ENCODE measurements around the gene LDLRAD3. TPM values are rescaled to one million over a fixed set of nuclear protein-coding genes. Genes with fewer than 3 reads are reported as not detected.
"Not testable (repeated sequence)": the region's sequence is repeated elsewhere in the genome, so short reads cannot be mapped to it uniquely, and the experiment has no call there.

Gene LDLRAD3, protein sequence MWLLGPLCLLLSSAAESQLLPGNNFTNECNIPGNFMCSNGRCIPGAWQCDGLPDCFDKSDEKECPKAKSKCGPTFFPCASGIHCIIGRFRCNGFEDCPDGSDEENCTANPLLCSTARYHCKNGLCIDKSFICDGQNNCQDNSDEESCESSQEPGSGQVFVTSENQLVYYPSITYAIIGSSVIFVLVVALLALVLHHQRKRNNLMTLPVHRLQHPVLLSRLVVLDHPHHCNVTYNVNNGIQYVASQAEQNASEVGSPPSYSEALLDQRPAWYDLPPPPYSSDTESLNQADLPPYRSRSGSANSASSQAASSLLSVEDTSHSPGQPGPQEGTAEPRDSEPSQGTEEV
- 9.9 and 12.2 TPM in 2 replicates for total RNA-seq (2012; rRNA removed)

DNA sequence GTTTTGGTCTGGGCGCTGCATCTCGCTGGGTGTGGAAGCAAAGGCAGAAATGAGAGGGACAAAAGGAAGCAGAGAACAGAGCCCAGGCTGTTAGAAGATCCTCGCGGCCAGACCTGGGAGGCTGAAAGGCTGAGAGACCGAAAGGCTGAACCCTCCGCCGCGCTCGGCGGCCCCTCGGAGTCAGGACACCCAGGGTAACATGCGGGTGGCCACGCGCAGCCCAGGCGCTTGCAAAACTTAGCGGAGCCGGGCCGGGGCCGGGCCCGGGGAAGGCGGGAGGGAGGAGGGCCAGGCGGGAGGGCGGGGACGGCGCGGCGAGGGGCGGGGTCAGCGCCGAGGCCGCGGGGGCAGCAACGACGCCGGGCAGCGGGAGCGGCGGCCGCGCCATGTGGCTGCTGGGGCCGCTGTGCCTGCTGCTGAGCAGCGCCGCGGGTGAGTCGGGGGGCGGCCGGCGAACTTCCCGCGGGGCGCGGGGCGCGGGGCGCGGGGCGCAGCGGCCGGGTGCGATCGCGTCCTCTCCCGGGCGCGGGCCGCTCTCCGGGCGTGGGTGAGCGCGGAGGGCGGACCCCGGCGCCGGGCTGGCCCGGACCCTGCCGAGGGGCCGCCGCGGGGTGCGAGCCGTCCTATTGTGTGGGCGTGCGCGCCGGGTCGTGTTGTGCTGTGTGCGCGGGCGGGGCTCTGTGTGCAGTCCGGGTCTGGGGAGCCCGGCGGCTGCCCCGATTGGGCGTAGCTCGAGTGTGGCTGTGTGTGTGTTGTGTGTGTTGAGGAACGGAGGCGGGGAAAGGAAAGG is at the start of gene LDLRAD3:
Gene LDLRAD3, plus strand, starts transcription at position 350 of the 790 bp plus-strand sequence. Its CDS starts 37 bp downstream, at position 387.
- no peaks in the 10 kb centered on the region for H3K27me3 ChIP-seq (ENCODE audit: control insufficient read depth, insufficient read depth, low read length)
- H3K9me3 ChIP-seq (replicated peaks; ENCODE audit: low read length) = no peaks in the 10 kb centered on the region
- H3K9ac ChIP-seq (ENCODE audit: low read depth, low read length) = peak within 1 kb of the TSS; percentile 91
- no peaks in the 10 kb centered on the region for H3K36me3 ChIP-seq (ENCODE audit: insufficient read depth, low read length)
- H3K4me2 ChIP-seq (ENCODE audit: low read length) = peak within 1 kb of the TSS; percentile 99
- peaks cover 18% of the 10 kb centered on the region for H3K4me1 ChIP-seq (ENCODE audit: control insufficient read depth, insufficient read depth, low read length)
- peak within 1 kb of the TSS; percentile 92 for H3K4me3 ChIP-seq (ENCODE audit: low read length)

DNA sequence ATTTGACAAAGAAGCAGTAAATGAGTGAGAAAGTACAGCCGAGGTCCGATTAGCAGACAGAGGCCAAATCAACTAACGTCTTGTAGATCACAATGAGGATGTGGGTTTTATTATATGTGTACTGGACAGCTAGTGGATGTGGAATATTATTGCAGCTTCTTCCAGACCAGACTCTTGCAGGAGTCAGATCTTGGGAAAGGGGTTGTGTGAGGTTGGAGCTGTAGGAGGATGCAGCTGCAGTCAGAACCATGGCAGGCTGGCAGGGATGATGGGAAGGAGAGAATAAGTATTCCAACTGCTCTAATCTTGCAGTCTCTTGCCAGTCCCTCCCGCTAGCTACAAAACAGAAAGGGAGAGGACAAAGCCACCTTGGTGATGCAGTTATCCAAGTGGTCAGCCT is 46.8 kb upstream of the LDLRAD3 start:
- Histone ChIP-seq H3K36me3 (ENCODE audit: insufficient read depth, low read length) (no peaks in the 10 kb centered on the region), H3K9ac (ENCODE audit: low read depth, low read length) (no peak overlapping the region), H3K9me3 (replicated peaks; ENCODE audit: low read length) (no peaks in the 10 kb centered on the region), H3K27me3 (ENCODE audit: control insufficient read depth, insufficient read depth, low read length) (no peaks in the 10 kb centered on the region), H3K4me2 (ENCODE audit: low read length) (no peak overlapping the region), H3K4me1 (ENCODE audit: control insufficient read depth, insufficient read depth, low read length) (peaks cover 9% of the 10 kb centered on the region), H3K4me3 (ENCODE audit: low read length) (no peak overlapping the region)

DNA sequence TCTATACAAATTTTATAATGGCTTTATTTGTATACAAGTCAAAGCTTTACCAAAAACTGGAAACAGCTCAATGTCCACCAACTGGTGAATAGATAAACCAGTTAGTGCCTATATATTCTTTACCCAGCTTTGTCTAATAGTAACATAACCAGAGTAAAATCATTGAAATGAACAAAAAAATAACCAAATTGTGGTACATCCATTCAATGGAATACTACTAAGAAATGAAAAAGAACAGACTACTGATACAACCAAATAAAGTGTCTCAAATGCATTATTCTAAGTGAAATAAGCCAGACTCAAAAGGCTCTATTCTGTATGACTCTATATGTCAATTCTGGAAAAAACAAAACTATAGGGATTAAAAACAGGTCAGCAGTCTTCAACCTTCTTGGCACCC is 40.9 kb upstream of the LDLRAD3 start:
- Histone ChIP-seq H3K9ac (ENCODE audit: low read depth, low read length) (no peak overlapping the region), H3K4me3 (ENCODE audit: low read length) (no peak overlapping the region), H3K36me3 (ENCODE audit: insufficient read depth, low read length) (no peaks in the 10 kb centered on the region), H3K4me2 (ENCODE audit: low read length) (no peak overlapping the region), H3K27me3 (ENCODE audit: control insufficient read depth, insufficient read depth, low read length) (no peaks in the 10 kb centered on the region), H3K9me3 (replicated peaks; ENCODE audit: low read length) (peaks cover 4% of the 10 kb centered on the region), H3K4me1 (ENCODE audit: control insufficient read depth, insufficient read depth, low read length) (peaks cover 23% of the 10 kb centered on the region)

DNA sequence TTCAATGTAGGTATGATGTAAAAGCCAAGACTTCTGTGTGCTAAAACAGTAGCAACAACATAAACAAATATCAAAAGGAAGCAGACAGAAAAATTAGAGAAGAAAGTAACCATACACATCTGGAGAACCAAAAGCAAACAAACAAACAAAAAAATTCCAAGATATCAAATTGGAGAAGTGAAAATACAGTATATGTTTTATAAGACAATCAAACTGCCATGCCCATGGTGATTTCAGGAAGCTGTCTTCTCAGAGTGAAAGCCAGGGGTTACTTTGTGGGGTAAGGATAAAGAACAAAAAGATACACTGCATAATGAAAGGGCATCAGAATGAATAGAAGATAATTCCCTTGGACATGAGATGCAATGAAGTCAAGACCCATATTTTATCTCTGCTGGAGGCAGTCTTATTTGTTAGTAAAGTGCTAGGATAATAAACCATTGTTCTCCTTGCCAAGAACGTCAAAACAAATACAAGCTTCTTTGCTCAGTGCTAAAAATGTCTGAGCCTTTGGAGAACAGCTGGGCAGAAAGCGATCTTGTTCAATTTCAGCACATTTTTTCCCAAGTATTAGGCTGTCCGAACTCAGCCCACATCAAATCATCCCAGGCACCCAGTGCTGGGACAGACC is 38.1 kb upstream of the LDLRAD3 start:
- peak overlapping the region; percentile 53 for H3K4me2 ChIP-seq (ENCODE audit: low read length)
- H3K36me3 ChIP-seq (ENCODE audit: insufficient read depth, low read length) = no peaks in the 10 kb centered on the region
- H3K4me1 ChIP-seq (ENCODE audit: control insufficient read depth, insufficient read depth, low read length) = peaks cover 41% of the 10 kb centered on the region
- H3K4me3 ChIP-seq (ENCODE audit: low read length) = no peak overlapping the region
- no peaks in the 10 kb centered on the region for H3K27me3 ChIP-seq (ENCODE audit: control insufficient read depth, insufficient read depth, low read length)
- peak overlapping the region; percentile 8 for H3K9ac ChIP-seq (ENCODE audit: low read depth, low read length)
- peaks cover 4% of the 10 kb centered on the region for H3K9me3 ChIP-seq (replicated peaks; ENCODE audit: low read length)

DNA sequence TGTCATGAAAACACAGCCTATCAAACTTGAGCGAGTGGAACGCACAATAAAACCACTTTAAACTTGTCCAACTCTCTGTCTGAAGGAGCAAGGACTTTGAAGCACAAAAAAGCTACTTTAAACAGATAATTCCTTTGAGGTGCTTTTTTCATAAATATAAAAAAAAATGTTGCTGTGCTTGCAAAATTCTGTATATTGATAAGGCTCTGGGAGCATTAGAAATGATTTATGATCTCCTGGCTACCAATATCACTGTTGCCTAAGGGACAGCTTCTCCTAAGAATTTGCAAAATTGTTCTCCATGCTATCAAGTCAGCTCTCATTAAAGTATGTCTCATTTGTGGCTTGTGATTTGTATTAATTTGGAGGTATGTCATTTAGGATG is 37.6 kb upstream of the LDLRAD3 start:
- Histone ChIP-seq H3K4me3 (ENCODE audit: low read length) (no peak overlapping the region), H3K9ac (ENCODE audit: low read depth, low read length) (peak overlapping the region; percentile 8), H3K9me3 (replicated peaks; ENCODE audit: low read length) (peaks cover 4% of the 10 kb centered on the region), H3K4me2 (ENCODE audit: low read length) (peak overlapping the region; percentile 53), H3K27me3 (ENCODE audit: control insufficient read depth, insufficient read depth, low read length) (no peaks in the 10 kb centered on the region), H3K36me3 (ENCODE audit: insufficient read depth, low read length) (no peaks in the 10 kb centered on the region), H3K4me1 (ENCODE audit: control insufficient read depth, insufficient read depth, low read length) (peaks cover 44% of the 10 kb centered on the region)

DNA sequence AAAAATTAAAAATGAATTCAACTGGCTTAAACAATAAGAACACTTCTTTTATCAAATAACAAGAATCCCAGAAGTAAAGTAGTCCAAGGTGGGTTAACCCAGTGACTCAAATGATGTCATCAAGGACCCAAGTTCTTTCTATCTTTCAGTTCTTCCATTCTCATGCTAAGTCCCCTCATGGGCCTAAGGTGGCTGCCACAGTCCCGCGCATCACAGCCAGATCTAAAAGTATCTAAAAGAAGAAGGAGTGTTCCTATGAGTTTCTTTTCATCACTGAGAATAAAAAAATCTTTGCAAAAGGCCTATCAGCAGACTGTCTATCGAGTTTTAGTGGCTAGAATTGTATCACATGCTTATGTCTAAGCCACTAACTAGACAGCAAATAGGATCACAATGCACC is 37.2 kb upstream of the LDLRAD3 start:
- Histone ChIP-seq H3K4me2 (ENCODE audit: low read length) (no peak overlapping the region), H3K27me3 (ENCODE audit: control insufficient read depth, insufficient read depth, low read length) (no peaks in the 10 kb centered on the region), H3K4me3 (ENCODE audit: low read length) (no peak overlapping the region), H3K9ac (ENCODE audit: low read depth, low read length) (no peak overlapping the region), H3K9me3 (replicated peaks; ENCODE audit: low read length) (peaks cover 4% of the 10 kb centered on the region), H3K4me1 (ENCODE audit: control insufficient read depth, insufficient read depth, low read length) (peaks cover 48% of the 10 kb centered on the region), H3K36me3 (ENCODE audit: insufficient read depth, low read length) (no peaks in the 10 kb centered on the region)

DNA sequence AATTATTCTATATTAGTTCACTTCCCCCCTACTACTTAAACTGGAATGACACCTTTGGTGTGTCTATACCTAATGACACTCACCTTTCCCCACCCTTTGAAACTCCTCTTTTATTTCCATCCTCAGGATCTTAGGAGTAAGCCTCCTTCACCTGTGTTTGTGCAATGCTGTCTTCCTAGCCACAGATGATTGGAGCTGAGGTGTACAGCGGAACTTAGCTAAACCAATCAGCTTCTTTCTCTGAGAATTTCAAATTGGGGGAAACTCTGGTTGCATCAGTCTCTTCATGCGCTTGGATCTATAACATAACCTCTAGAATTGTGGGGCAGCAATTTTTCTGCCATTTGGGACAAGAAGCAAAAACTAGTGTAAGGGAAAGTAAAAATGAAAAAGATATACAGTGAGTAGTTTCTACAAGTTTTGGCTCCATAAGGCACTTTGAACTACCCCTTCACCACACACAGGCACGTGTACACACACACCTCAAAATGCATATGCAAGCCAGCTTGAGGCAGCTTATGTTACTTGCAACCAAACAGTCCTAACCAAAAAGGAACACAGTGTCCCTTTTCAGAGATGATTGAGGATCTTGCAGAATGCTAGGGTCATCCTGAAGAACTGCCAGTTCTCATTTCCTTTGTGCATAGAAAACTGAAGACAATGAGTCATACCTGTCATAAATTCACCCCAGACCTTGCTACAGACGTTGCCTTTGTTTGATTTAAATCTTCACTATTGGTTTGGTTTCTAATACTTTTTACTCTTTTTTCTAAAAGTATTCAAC is 36.0 kb upstream of the LDLRAD3 start:
- H3K4me2 ChIP-seq (ENCODE audit: low read length) = peak overlapping the region; percentile 26
- no peak overlapping the region for H3K4me3 ChIP-seq (ENCODE audit: low read length)
- H3K27me3 ChIP-seq (ENCODE audit: control insufficient read depth, insufficient read depth, low read length) = no peaks in the 10 kb centered on the region
- no peaks in the 10 kb centered on the region for H3K36me3 ChIP-seq (ENCODE audit: insufficient read depth, low read length)
- peaks cover 2% of the 10 kb centered on the region for H3K9me3 ChIP-seq (replicated peaks; ENCODE audit: low read length)
- H3K9ac ChIP-seq (ENCODE audit: low read depth, low read length) = peak overlapping the region; percentile 50
- peaks cover 52% of the 10 kb centered on the region for H3K4me1 ChIP-seq (ENCODE audit: control insufficient read depth, insufficient read depth, low read length)

DNA sequence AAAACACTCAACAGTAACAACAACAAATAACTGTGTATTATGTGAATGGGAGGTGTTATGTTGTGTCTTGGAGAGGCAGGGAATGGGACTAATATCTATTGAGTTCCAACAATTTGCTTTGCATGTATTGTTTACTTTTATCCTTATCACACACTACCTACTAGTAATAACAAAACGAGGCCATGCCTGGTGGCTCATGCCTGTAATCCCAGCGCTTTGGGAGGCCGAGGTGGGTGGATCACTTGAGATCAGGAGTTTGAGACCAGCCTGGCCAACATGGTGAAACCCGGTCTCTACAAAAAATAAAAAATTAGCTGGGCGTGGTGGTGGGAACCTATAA is 35.5 kb upstream of the LDLRAD3 start:
- peak overlapping the region; percentile 49 for H3K9ac ChIP-seq (ENCODE audit: low read depth, low read length)
- peaks cover 52% of the 10 kb centered on the region for H3K4me1 ChIP-seq (ENCODE audit: control insufficient read depth, insufficient read depth, low read length)
- H3K9me3 ChIP-seq (replicated peaks; ENCODE audit: low read length); H3K4me3 ChIP-seq (ENCODE audit: low read length); H3K27me3 ChIP-seq (ENCODE audit: control insufficient read depth, insufficient read depth, low read length); H3K36me3 ChIP-seq (ENCODE audit: insufficient read depth, low read length): not testable (repeated sequence)
- peak overlapping the region; percentile 26 for H3K4me2 ChIP-seq (ENCODE audit: low read length)

DNA sequence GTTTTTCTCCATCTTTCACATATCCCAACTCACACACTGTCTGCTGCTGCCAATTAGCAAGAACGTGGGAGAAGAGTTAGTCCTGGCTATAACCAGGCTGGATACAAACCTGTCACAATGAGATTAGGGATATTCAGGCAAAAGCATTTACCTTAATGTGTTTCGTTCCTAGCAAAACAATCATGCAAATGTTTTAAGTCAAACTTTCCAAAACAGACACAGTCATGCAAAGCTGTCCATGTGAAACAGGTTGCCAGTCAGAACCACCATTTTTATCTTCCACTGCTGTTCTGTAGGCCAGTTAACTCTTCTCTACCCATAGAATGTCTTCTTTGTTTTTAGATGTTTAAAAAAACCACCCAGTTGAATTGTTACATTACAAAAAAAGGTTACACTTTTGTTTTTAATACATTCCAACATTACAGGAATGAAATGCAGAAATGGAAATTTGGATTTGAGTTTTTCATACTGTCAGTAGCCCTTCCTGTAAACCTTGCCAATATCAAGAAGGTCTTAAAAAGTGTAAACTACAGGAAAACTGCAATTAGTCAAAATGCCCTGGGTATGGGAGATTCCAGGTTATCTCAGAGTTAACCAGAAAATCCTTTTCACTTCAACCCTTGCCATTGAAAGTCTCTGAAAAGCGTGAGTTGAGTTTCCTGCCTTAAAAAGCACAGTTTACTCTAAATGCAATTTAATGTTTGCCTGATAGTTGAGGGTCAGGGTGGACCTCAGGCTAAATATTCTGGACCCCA is 34.2 kb upstream of the LDLRAD3 start:
- H3K9ac ChIP-seq (ENCODE audit: low read depth, low read length) = no peak overlapping the region
- H3K4me3 ChIP-seq (ENCODE audit: low read length) = no peak overlapping the region
- no peaks in the 10 kb centered on the region for H3K27me3 ChIP-seq (ENCODE audit: control insufficient read depth, insufficient read depth, low read length)
- peaks cover 52% of the 10 kb centered on the region for H3K4me1 ChIP-seq (ENCODE audit: control insufficient read depth, insufficient read depth, low read length)
- no peaks in the 10 kb centered on the region for H3K36me3 ChIP-seq (ENCODE audit: insufficient read depth, low read length)
- H3K9me3 ChIP-seq (replicated peaks; ENCODE audit: low read length) = no peaks in the 10 kb centered on the region
- H3K4me2 ChIP-seq (ENCODE audit: low read length) = no peak overlapping the region

DNA sequence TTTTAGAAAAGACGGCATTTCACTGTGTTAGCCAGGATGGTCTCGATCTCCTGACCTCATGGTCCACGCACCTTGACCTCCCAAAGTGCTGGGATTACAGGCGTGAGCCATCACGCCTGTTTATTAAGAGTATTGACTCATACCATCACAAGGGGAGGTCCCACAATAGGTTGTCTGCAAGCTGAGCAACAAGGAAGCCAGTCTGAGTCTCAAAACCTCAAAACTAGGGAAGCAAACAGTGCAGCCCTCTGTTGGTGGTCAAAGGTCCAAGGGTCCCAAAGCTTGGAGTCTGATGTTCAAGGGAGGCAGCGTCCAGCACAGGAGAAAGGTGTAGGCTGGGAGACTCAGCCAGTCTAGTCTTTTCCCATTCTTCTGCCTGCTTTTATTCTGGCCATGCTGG is 32.8 kb upstream of the LDLRAD3 start:
- Histone ChIP-seq H3K36me3 (ENCODE audit: insufficient read depth, low read length) (no peaks in the 10 kb centered on the region), H3K4me2 (ENCODE audit: low read length) (no peak overlapping the region), H3K9me3 (replicated peaks; ENCODE audit: low read length) (no peaks in the 10 kb centered on the region), H3K4me1 (ENCODE audit: control insufficient read depth, insufficient read depth, low read length) (peaks cover 39% of the 10 kb centered on the region), H3K4me3 (ENCODE audit: low read length) (no peak overlapping the region), H3K27me3 (ENCODE audit: control insufficient read depth, insufficient read depth, low read length) (no peaks in the 10 kb centered on the region), H3K9ac (ENCODE audit: low read depth, low read length) (no peak overlapping the region)
